GM12878 (cell line): ENCODE measurements around the gene UBL4A.

ENCODE experiments used
- CTCF ChIP-seq, 3 experiments: IDR thresholded peaks in 2 of 3; conservative IDR thresholded peaks in 1 of 3; 2 replicates each; pipeline ENCODE4 v1.5.1; 2011; ENCODE audit warnings: low read depth in 3 of 3, low read length in 3 of 3, mild to moderate bottlenecking in 3 of 3, control low read depth in 2 of 3, moderate library complexity in 2 of 3, inconsistent platforms in 1 of 3, mixed read lengths in 1 of 3; ENCODE audit not compliant: control insufficient read depth in 2 of 3, insufficient read depth in 1 of 3; ENCODE audit errors: extremely low read depth in 1 of 3
- ETV6 ChIP-seq, 2 experiments: fragments of 450-650 bp in 1 of 2; IDR thresholded peaks in 1 of 2; conservative IDR thresholded peaks in 1 of 2; 2 replicates each; pipeline ENCODE4 v1.6.1; 2014; ENCODE audit warnings: antibody characterized with exemption in 1 of 2, borderline replicate concordance in 1 of 2, low read depth in 1 of 2, mild to moderate bottlenecking in 1 of 2, moderate library complexity in 1 of 2
- POLR2A ChIP-seq: IDR thresholded peaks from 2 replicates; pipeline ENCODE4 v1.6.1; 2011; ENCODE audit warnings: low read depth, mild to moderate bottlenecking, low read length
- SP1 ChIP-seq: IDR thresholded peaks from one replicate; pipeline ENCODE4 v1.6.1; 2011; ENCODE audit warnings: low read depth, low read length
- ZNF274 ChIP-seq: IDR thresholded peaks from one replicate; pipeline ENCODE4 v1.8.0; 2011; ENCODE audit not compliant: insufficient read length, insufficient read depth
- TF ChIP-seq, protein P1 (sequence below): IDR thresholded peaks from 2 replicates; pipeline ENCODE4 v1.6.1; 2011; ENCODE audit warnings: borderline replicate concordance, low read depth, mild to moderate bottlenecking, moderate library complexity, low read length; ENCODE audit not compliant: insufficient read depth, poor library complexity, severe bottlenecking
- TF ChIP-seq, protein P2 (sequence below): IDR thresholded peaks from 2 replicates; pipeline ENCODE4 v1.6.1; 2012; ENCODE audit warnings: low read length, inconsistent platforms

GRCh38 chrX:154441984-154442707 lies 44.3 kb downstream of the UBL4A start:
- TF ChIP-seq POLR2A: no peak
- TF ChIP-seq ETV6 (conservative IDR thresholded peaks at IDR 0.05 in 1 of 2, IDR thresholded peaks at IDR 0.05 in 1 of 2; ENCODE audit: borderline replicate concordance in 1 of 2, low read depth in 1 of 2): no peak
- TF ChIP-seq, protein P1, sequence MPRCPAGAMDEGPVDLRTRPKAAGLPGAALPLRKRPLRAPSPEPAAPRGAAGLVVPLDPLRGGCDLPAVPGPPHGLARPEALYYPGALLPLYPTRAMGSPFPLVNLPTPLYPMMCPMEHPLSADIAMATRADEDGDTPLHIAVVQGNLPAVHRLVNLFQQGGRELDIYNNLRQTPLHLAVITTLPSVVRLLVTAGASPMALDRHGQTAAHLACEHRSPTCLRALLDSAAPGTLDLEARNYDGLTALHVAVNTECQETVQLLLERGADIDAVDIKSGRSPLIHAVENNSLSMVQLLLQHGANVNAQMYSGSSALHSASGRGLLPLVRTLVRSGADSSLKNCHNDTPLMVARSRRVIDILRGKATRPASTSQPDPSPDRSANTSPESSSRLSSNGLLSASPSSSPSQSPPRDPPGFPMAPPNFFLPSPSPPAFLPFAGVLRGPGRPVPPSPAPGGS: no peak
- TF ChIP-seq CTCF (IDR thresholded peaks at IDR 0.05 in 2 of 3, conservative IDR thresholded peaks at IDR 0.05 in 1 of 3; ENCODE audit: control insufficient read depth in 2 of 3, extremely low read depth in 1 of 3, insufficient read depth in 1 of 3, low read depth in 3 of 3, low read length in 3 of 3): no peak
- no peak for TF ChIP-seq SP1
- TF ChIP-seq ZNF274: no peak
- TF ChIP-seq, protein P2, sequence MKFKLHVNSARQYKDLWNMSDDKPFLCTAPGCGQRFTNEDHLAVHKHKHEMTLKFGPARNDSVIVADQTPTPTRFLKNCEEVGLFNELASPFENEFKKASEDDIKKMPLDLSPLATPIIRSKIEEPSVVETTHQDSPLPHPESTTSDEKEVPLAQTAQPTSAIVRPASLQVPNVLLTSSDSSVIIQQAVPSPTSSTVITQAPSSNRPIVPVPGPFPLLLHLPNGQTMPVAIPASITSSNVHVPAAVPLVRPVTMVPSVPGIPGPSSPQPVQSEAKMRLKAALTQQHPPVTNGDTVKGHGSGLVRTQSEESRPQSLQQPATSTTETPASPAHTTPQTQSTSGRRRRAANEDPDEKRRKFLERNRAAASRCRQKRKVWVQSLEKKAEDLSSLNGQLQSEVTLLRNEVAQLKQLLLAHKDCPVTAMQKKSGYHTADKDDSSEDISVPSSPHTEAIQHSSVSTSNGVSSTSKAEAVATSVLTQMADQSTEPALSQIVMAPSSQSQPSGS: no peak
